ENCODE results near the gene DLL1. TPM values are rescaled to one million over a fixed set of nuclear protein-coding genes. Genes with fewer than 3 reads are reported as not detected.
A peak's percentile ranks its signal among the peaks of the same experiment; 100 is the strongest.
"Not testable (repeated sequence)": the region's sequence is repeated elsewhere in the genome, so short reads cannot be mapped to it uniquely, and the experiment has no call there.

DLL1 gene
- 0.37 TPM for polyA plus RNA-seq (2012; ENCODE audit: insufficient read depth, insufficient read length, low read depth)

DNA sequence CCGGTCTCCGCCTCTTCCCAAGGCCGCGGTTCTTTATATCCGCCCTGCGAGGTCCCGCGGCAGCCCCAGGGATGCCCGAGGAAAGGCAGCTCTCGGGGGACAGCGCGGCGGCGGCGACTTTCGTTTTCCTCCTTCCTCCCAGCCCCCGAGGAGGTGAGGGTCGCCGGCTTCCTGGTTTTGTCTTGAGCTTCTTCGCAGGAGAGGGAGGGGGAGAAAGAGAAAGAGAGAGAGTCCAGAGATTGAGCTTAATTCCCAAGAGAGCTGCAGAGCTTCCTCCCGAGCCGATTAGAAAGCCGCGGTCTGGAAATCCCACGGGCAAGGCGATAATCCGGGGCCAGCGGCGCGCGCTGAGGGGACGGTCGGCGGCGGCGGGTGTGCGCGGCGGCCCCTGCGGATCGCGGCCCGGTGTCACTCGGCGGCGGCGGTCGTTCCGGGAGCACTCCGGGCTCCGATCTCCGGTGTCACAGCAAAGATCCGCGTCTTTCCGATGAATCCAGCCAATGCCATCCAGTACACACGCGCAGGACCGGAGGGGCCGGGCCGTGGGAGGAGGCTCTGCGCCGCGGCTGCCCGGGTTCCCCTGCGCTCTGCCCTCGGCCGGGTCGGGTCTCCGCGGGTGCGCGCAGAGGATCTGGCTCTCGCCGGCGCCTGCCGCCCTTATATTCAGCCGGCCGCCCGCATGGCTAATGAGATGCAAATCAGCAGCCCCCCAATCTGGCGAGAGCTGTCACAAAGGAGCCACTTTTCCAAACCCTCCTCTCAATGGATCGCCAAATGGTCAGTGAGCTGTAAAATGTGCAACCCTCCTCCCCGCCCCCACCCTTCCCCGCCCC lies at the start of gene DLL1:
DLL1 (minus strand) TSS at position 783 of the 833 bp plus-strand sequence. CDS start 939 bp downstream, outside the sequence.
- H3K4me1 ChIP-seq, result peaks cover 11% of the 10 kb centered on the region; the same call in 1 of the 2 replicates
- peak; percentile 45 for DNase-seq
- no peaks in the 10 kb centered on the region for H3K9me3 ChIP-seq
- peaks cover 83% of the 10 kb centered on the region for H3K27me3 ChIP-seq
- no peak for TF ChIP-seq CTCF (IDR thresholded peaks at IDR 0.05; ENCODE audit: low read depth, low read length)
- peak within 1 kb of the TSS; percentile 63 for H3K4me3 ChIP-seq (ENCODE audit: low read depth, low read length)
- no peaks in the 10 kb centered on the region for H3K36me3 ChIP-seq

- H3K4me3 ChIP-seq (ENCODE audit: low read depth, low read length); H3K4me1 ChIP-seq; H3K9me3 ChIP-seq; H3K27me3 ChIP-seq; DNase-seq: not testable (repeated sequence)
- H3K36me3 ChIP-seq, result peaks cover 25% of the 10 kb centered on the region
These were observed 44.3 kb upstream of the DLL1 start for GRCh38 chr6:170335199-170335598.

DNA sequence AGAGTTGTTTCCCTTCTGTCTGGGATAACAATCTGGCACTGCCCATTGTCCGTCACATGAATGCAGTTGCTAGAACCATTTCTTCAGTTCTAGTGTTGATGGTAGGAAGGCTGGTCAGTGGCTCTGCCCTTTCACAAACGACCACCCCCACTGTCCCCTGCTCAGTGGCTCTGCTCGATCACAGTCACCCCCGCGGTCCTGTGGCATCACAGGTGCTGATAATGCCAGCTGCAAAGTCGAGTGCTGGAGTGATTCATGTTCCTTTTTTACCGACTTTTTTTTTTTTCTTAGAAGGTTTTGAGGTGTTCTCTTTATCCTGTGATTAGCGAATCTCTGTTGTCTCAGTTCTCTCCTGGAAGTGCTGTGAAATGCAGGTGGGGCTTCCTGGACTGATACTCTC lies 38.4 kb upstream of the DLL1 start:
- H3K36me3 ChIP-seq, result peaks cover 36% of the 10 kb centered on the region
- H3K9me3 ChIP-seq, result no peaks in the 10 kb centered on the region
- H3K4me1 ChIP-seq, result no peaks in the 10 kb centered on the region
- TF ChIP-seq CTCF (IDR thresholded peaks at IDR 0.05; ENCODE audit: low read depth, low read length), result no peak
- DNase-seq, result no peak
- H3K4me3 ChIP-seq (ENCODE audit: low read depth, low read length), result no peak overlapping the region
- no peaks in the 10 kb centered on the region for H3K27me3 ChIP-seq

DNA sequence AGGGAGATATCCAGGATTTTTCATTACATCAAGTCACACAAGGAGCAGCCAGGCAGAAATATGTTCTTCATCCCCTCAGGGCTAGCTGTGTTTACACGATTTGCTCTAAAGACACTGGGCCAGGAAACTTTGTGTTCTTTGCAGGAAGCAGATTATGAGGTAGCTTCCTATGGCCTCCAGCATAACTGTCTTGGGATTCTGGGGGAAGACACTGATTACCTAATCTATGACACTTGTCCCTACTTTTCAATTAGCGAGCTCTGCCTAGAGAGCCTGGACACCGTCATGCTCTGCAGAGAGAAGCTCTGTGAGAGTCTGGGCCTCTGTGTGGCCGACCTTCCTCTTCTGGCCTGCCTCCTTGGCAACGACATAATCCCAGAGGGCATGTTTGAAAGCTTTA lies 26.8 kb upstream of the DLL1 start:
- no peaks in the 10 kb centered on the region for H3K27me3 ChIP-seq
- H3K4me3 ChIP-seq (ENCODE audit: low read depth, low read length), result no peak overlapping the region
- no peak for TF ChIP-seq CTCF (IDR thresholded peaks at IDR 0.05; ENCODE audit: low read depth, low read length)
- H3K36me3 ChIP-seq, result peaks cover 14% of the 10 kb centered on the region
- no peak for DNase-seq
- no peaks in the 10 kb centered on the region; the same call in 1 of the 2 replicates for H3K4me1 ChIP-seq
- no peaks in the 10 kb centered on the region for H3K9me3 ChIP-seq

- TF ChIP-seq CTCF (IDR thresholded peaks at IDR 0.05; ENCODE audit: low read depth, low read length), result no peak
- Histone ChIP-seq H3K27me3 (no peaks in the 10 kb centered on the region), H3K36me3 (peaks cover 14% of the 10 kb centered on the region), H3K4me3 (ENCODE audit: low read depth, low read length) (no peak overlapping the region), H3K4me1 (no peaks in the 10 kb centered on the region; the same call in 1 of the 2 replicates), H3K9me3 (no peaks in the 10 kb centered on the region)
- no peak for DNase-seq
These were observed 26.2 kb upstream of the DLL1 start for GRCh38 chr6:170317076-170317475.

GRCh38 chr6:170316071-170316470 lies 25.2 kb upstream of the DLL1 start:
- TF ChIP-seq CTCF (IDR thresholded peaks at IDR 0.05; ENCODE audit: low read depth, low read length), result no peak
- H3K36me3 ChIP-seq, result peaks cover 14% of the 10 kb centered on the region
- DNase-seq, result no peak
- H3K4me3 ChIP-seq (ENCODE audit: low read depth, low read length), result no peak overlapping the region
- H3K27me3 ChIP-seq, result no peaks in the 10 kb centered on the region
- H3K9me3 ChIP-seq, result no peaks in the 10 kb centered on the region
- no peaks in the 10 kb centered on the region; the same call in 1 of the 2 replicates for H3K4me1 ChIP-seq

All from BE2C (cell line).